HepG2 (cell line): ENCODE results near the gene GMPR.

ENCODE experiments used
- BRCA1 ChIP-seq: sonication (generic); formaldehyde crosslinking; IDR thresholded peaks from 2 replicates; pipeline ENCODE4 v1.4.0; 2020; ENCODE audit warnings: missing genetic modification reagents
- FOXM1 ChIP-seq: sonication (generic); formaldehyde crosslinking; IDR thresholded peaks from 2 replicates; pipeline ENCODE4 v1.5.0; 2020; ENCODE audit warnings: missing genetic modification reagents
- JUN ChIP-seq: sonication (generic); formaldehyde crosslinking; IDR thresholded peaks from 2 replicates; pipeline ENCODE4 v1.4.0; 2020; ENCODE audit warnings: mild to moderate bottlenecking, missing genetic modification reagents
- MXI1 ChIP-seq: IDR thresholded peaks from 3 replicates; pipeline ENCODE4 v1.6.1; 2012; ENCODE audit warnings: low read depth, low read length, inconsistent platforms, borderline replicate concordance
- RBM39 ChIP-seq: fragments of 200-400 bp; formaldehyde crosslinking; IDR thresholded peaks from one replicate; pipeline ENCODE4 v1.6.1; 2018; ENCODE audit warnings: antibody characterized with exemption, mild to moderate bottlenecking, low read depth, low read length; ENCODE audit not compliant: poor library complexity, severe bottlenecking
- RFX5 ChIP-seq: IDR thresholded peaks from 2 replicates; pipeline ENCODE4 v1.6.1; 2011; ENCODE audit warnings: low read depth, low read length, improper control_type of control experiment
- YY1 ChIP-seq: IDR thresholded peaks from 2 replicates; pipeline ENCODE4 v1.6.1; 2011; ENCODE audit warnings: low read length, low read depth, moderate library complexity, mild to moderate bottlenecking; ENCODE audit not compliant: insufficient read depth, insufficient replicate concordance
- ZNF331 ChIP-seq: sonication (generic); formaldehyde crosslinking; IDR thresholded peaks from 2 replicates; pipeline ENCODE4 v1.4.0; 2020; ENCODE audit warnings: missing genetic modification reagents
- ZNF792 ChIP-seq: IDR thresholded peaks from 2 replicates; pipeline ENCODE4 v1.6.1; 2016
- ZNF879 ChIP-seq: sonication (generic); formaldehyde crosslinking; IDR thresholded peaks from 2 replicates; pipeline ENCODE4 v1.8.1; 2023; ENCODE audit warnings: missing genetic modification reagents

GRCh38 chr6:16243055-16243454 is 4.7 kb downstream of the GMPR start:
- TF ChIP-seq ZNF331 (CRISPR knock-in tag) = no peak
- TF ChIP-seq ZNF879 (CRISPR knock-in tag) = no peak
- TF ChIP-seq YY1 = no peak
- no peak for TF ChIP-seq FOXM1
- no peak for TF ChIP-seq RBM39
- no peak for TF ChIP-seq MXI1
- TF ChIP-seq BRCA1 = no peak
- no peak for TF ChIP-seq JUN
- TF ChIP-seq RFX5 = no peak
- no peak for TF ChIP-seq ZNF792 (CRISPR knock-in tag)
